Measurements from ENCODE around the gene SSR1. TPM values are rescaled to one million over a fixed set of nuclear protein-coding genes. Genes with fewer than 3 reads are reported as not detected.

SSR1 gene
- total and polyA plus RNA-seq, 9 of the 15 experiments (the other 6 are each of a cell fraction or from before 2014, with no cell fraction given) = 87.7 to 220 (median 144) TPM

DNA sequence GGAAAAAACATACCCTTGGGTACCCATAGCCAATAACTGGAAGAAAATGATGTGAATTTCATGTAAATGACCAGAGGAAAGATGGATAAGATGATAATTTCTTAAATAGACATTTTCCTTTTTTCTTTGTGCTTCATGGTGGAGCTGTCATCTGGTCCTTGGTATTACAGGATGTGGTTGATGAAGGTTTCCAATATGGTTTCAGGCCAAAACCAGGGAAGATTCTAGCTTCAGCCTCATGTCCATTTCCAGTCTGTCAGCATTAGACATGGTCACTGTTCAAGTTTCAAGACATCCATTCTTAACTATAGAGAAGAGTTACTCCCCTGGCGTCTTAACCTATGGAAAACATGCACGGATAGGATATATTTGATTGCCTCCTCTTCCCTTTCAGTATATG, 63.6 kb downstream of the SSR1 start (continued):
- TF ChIP-seq DLX4 (CRISPR knock-in tag; IDR thresholded peaks at IDR 0.05) (no peak), ZNF507 (tag; conservative IDR thresholded peaks at IDR 0.05) (no peak), SRSF7 (optimal IDR thresholded peaks at IDR 0.05; ENCODE audit: low read depth, low read length) (no peak), MYNN (IDR thresholded peaks at IDR 0.05) (no peak), MYNN (CRISPR knock-in tag; IDR thresholded peaks at IDR 0.05) (no peak), BRD9 (IDR thresholded peaks at IDR 0.05; ENCODE audit: low read depth, partially characterized antibody) (no peak), ATF1 (CRISPR knock-in tag; IDR thresholded peaks at IDR 0.05) (no peak), ATF1 (tag; IDR thresholded peaks at IDR 0.05) (no peak), SMARCB1 (IDR thresholded peaks at IDR 0.05; ENCODE audit: insufficient read length, low read depth) (no peak)

DNA sequence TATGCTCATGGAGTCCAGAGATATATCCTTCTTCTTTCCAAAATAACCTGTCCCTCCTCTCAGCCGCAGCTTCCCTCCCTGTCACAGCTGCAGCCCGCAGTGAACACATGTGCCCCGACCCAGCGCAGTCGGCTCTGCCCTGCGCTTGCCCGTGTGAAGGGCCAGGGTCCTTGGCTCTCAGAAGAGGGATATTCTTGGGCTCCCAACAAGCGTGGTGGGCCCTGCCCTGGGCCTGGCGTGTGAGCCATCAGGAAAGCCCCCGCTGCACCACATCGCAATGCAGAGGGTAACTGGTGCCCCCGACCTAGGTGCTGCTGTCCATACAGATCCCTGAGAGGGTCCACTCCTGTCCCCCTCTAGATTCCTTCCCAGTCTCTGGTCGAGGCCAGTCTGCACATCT, 65.2 kb downstream of the SSR1 start:
- POLR2A ChIA-PET = no interaction called here
- DNase-seq (ENCODE audit: extremely low read depth in 1 of 4, low spot score in 3 of 4) (no peak), ATAC-seq (no peak), FAIRE-seq (no peak)
- Histone ChIP-seq H3K9me1 (ENCODE audit: control insufficient read depth, insufficient read depth, low read length) (no peaks in the 10 kb centered on the region), H3K4me2 (ENCODE audit: insufficient read depth, low read length) (no peak overlapping the region), H2AFZ (ENCODE audit: low read depth, low read length) (no peak overlapping the region), H3K4me1 (replicated peaks in 1 of 2; ENCODE audit: control insufficient read depth in 2 of 2, insufficient read depth in 2 of 2, low read length in 2 of 2) (peaks cover 6 to 13% of the 10 kb centered on the region in 2 experiments), H4K20me1 (replicated peaks; ENCODE audit: control insufficient read depth, insufficient read depth, low read length) (peaks cover 3% of the 10 kb centered on the region; the same call in 1 of the 2 replicates), H3K36me3 (ENCODE audit: control insufficient read depth, insufficient read depth, low read length) (peaks cover 90% of the 10 kb centered on the region), H3K27ac (ENCODE audit: extremely low read depth, low read depth, low read length) (no peak overlapping the region), H3K9ac (ENCODE audit: insufficient read depth in 1 of 2, low read depth in 2 of 2, low read length in 2 of 2) (no peak overlapping the region), H3K27me3 (ENCODE audit: control insufficient read depth in 2 of 2, insufficient read depth in 2 of 2, low read length in 2 of 2) (no peaks in the 10 kb centered on the region), H3K4me3 (no peak overlapping the region), H3K79me2 (ENCODE audit: control insufficient read depth, insufficient read depth, low read length) (peaks cover 19% of the 10 kb centered on the region), H3K9me3 (replicated peaks; ENCODE audit: control insufficient read depth, insufficient read depth, low read depth, low read length) (no peaks in the 10 kb centered on the region)
- BruUV-seq (replicated peaks) = no TSS peak
- intact Hi-C loops (cut with micrococcal nuclease) = loop anchor here (10.0 kb wide), 1 partner anchor 323 kb away; no protein-coding TSS in a partner anchor
- in situ Hi-C loops (cut with MboI) = loop anchor here (25.0 kb wide), 1 partner anchor 561 kb away; no protein-coding TSS in a partner anchor
- WGBS (ENCODE audit: insufficient coverage, low coverage, missing lambda C conversion rate) = 95% methylated on average over 13 of the region's 13 CpGs
- TF ChIP-seq RBM22 (IDR thresholded peaks at IDR 0.05; ENCODE audit: low read depth, low read length, poor library complexity, severe bottlenecking) (peak; percentile 98), ZNF707 (CRISPR knock-in tag; conservative IDR thresholded peaks at IDR 0.05) (no peak), POLR2G (IDR thresholded peaks at IDR 0.05; ENCODE audit: low read depth, low read length) (0 out of 2 replicates have a peak, but pooled peaks have one; percentile 20)
- CTCF ChIA-PET (ENCODE audit: low intra/inter-chr PET ratio) = no interaction called here
